Liver (tissue), 9 donors: Measurements from ENCODE around the gene PKD1. TPM values are rescaled to one million over a fixed set of nuclear protein-coding genes. Genes with fewer than 3 reads are reported as not detected.

Experiments used
- DNase-seq: peaks from one replicate; pipeline ENCODE4 v3.0.0-alpha.2; 2017; ENCODE audit warnings: low spot score
- H3K27ac ChIP-seq, 2 donors: one replicate each; pipeline ENCODE4 v1.7.0; 2013; ENCODE audit warnings: inconsistent platforms in 2 of 2, low read length in 2 of 2, control low read depth in 1 of 2, low read depth in 1 of 2, mild to moderate bottlenecking in 1 of 2
- H3K27me3 ChIP-seq, 4 donors: one replicate each; pipeline versions ENCODE4 v1.6.1 to v1.7.0; 2013; ENCODE audit warnings: low read length in 3 of 4, inconsistent platforms in 1 of 4, mild to moderate bottlenecking in 1 of 4, moderate library complexity in 1 of 4; ENCODE audit not compliant: control insufficient read depth in 4 of 4, insufficient read depth in 4 of 4
- H3K36me3 ChIP-seq, 4 donors: one replicate each; pipeline versions ENCODE4 v1.6.1 to v1.7.0; 2013; ENCODE audit warnings: low read length in 3 of 4, mild to moderate bottlenecking in 3 of 4, low read depth in 1 of 4, moderate library complexity in 1 of 4; ENCODE audit not compliant: control insufficient read depth in 4 of 4, insufficient read depth in 3 of 4
- H3K4me1 ChIP-seq, 4 donors: one replicate each; pipeline versions ENCODE4 v1.6.1 to v1.7.0; 2013; ENCODE audit warnings: low read length in 3 of 4, mild to moderate bottlenecking in 3 of 4, moderate library complexity in 1 of 4; ENCODE audit not compliant: control insufficient read depth in 4 of 4, insufficient read depth in 4 of 4
- H3K4me3 ChIP-seq, 3 donors: one replicate each; pipeline versions ENCODE4 v1.6.1 to v1.7.0; 2013; ENCODE audit warnings: low read length in 3 of 3, control low read depth in 1 of 3, low read depth in 1 of 3, mild to moderate bottlenecking in 1 of 3
- H3K9ac ChIP-seq, 2 donors: one replicate each; pipeline ENCODE4 v1.7.0; 2013; ENCODE audit warnings: low read length in 2 of 2, mild to moderate bottlenecking in 2 of 2, moderate library complexity in 2 of 2, control low read depth in 1 of 2, low read depth in 1 of 2
- H3K9me3 ChIP-seq, 4 donors: one replicate each; pipeline versions ENCODE4 v1.6.1 to v1.7.0; 2013; ENCODE audit warnings: low read length in 3 of 4; ENCODE audit not compliant: control insufficient read depth in 4 of 4
- ATF3 ChIP-seq: IDR thresholded peaks from 2 replicates; pipeline ENCODE4 v1.6.1; 2016; ENCODE audit warnings: antibody characterized with exemption
- CTCF ChIP-seq: fragments of 150-350 bp; IDR thresholded peaks from 2 replicates; pipeline ENCODE4 v1.5.1; 2017; ENCODE audit warnings: improper control_type of control experiment, low read depth, low read length; ENCODE audit not compliant: missing input control
- EGR1 ChIP-seq, 2 donors: IDR thresholded peaks; 2 replicates each; pipeline ENCODE4 v1.6.1; 2016 to 2018; ENCODE audit warnings: antibody characterized with exemption in 2 of 2, low read depth in 2 of 2
- FOXA1 ChIP-seq: IDR thresholded peaks from 2 replicates; pipeline ENCODE4 v1.6.1; 2016; ENCODE audit warnings: antibody characterized with exemption
- FOXA2 ChIP-seq: IDR thresholded peaks from 2 replicates; pipeline ENCODE4 v1.6.1; 2016; ENCODE audit warnings: antibody characterized with exemption
- GABPA ChIP-seq, 2 donors: IDR thresholded peaks in 1 of 2; conservative IDR thresholded peaks in 1 of 2; 2 replicates each; pipeline ENCODE4 v1.6.1; 2016; ENCODE audit warnings: antibody characterized with exemption in 2 of 2, mild to moderate bottlenecking in 1 of 2, moderate library complexity in 1 of 2
- HNF4A ChIP-seq, 2 donors: conservative IDR thresholded peaks; 2 replicates each; pipeline ENCODE4 v1.6.1; 2016; ENCODE audit warnings: antibody characterized with exemption in 2 of 2, mild to moderate bottlenecking in 2 of 2
- HNF4G ChIP-seq: IDR thresholded peaks from 2 replicates; pipeline ENCODE4 v1.6.1; 2016; ENCODE audit warnings: antibody characterized with exemption
- JUND ChIP-seq, 2 donors: IDR thresholded peaks; 2 replicates each; pipeline ENCODE4 v1.6.1; 2016; ENCODE audit warnings: antibody characterized with exemption in 2 of 2
- MAX ChIP-seq: IDR thresholded peaks from 2 replicates; pipeline ENCODE4 v1.6.1; 2016; ENCODE audit warnings: antibody characterized with exemption
- NR2F2 ChIP-seq: IDR thresholded peaks from 2 replicates; pipeline ENCODE4 v1.6.1; 2016; ENCODE audit warnings: antibody characterized with exemption
- RAD21 ChIP-seq, 2 donors: IDR thresholded peaks; 2 replicates each; pipeline ENCODE4 v1.6.1; 2016; ENCODE audit warnings: antibody characterized with exemption in 2 of 2, mild to moderate bottlenecking in 2 of 2
- REST ChIP-seq: IDR thresholded peaks from 2 replicates; pipeline ENCODE4 v1.6.1; 2016; ENCODE audit warnings: antibody characterized with exemption, mild to moderate bottlenecking
- RXRA ChIP-seq, 2 donors: IDR thresholded peaks; 2 replicates each; pipeline ENCODE4 v1.6.1; 2017 to 2018; ENCODE audit warnings: antibody characterized with exemption in 2 of 2, mild to moderate bottlenecking in 1 of 2
- SP1 ChIP-seq: IDR thresholded peaks from 2 replicates; pipeline ENCODE4 v1.6.1; 2018; ENCODE audit warnings: antibody characterized with exemption, mild to moderate bottlenecking
- TAF1 ChIP-seq: conservative IDR thresholded peaks from 2 replicates; pipeline ENCODE4 v1.6.1; 2016; ENCODE audit warnings: antibody characterized with exemption, mild to moderate bottlenecking
- YY1 ChIP-seq: IDR thresholded peaks from 2 replicates; pipeline ENCODE4 v1.6.1; 2016; ENCODE audit warnings: antibody characterized with exemption, mild to moderate bottlenecking
- ZBTB33 ChIP-seq: IDR thresholded peaks from 2 replicates; pipeline ENCODE4 v1.6.1; 2016; ENCODE audit warnings: antibody characterized with exemption
- WGBS: extraction: QIAGEN DNeasy Blood & Tissue Kit; methylation state at CpG from one replicate; pipeline ENCODE4 v1.1.7; 2013; 5-methylcytosine and 5-hydroxymethylcytosine counted together
- polyA plus RNA-seq, 2 donors: library from polyadenylated mRNA; stranded (reverse) in 1 of 2; unstranded in 1 of 2; fragments of 200-250 nt in 1 of 2; fragments of >200 nt in 1 of 2; fragmentation: Nextera tagmentation in 1 of 2; extraction: Ambion mirVana in 1 of 2; gene quantifications; one replicate each; pipeline versions ENCODE4 v1.2.1 to v1.2.3, GENCODE V29; 2013 to 2015
- total RNA-seq, 2 donors: library from RNA; depleted of rRNA; stranded (reverse); fragments of >200 nt; gene quantifications; one replicate each; pipeline ENCODE4 v1.2.3, GENCODE V29; 2014
- donor health status: healthy.
- donor health status: healthy.
- donor health status: healthy.
- donor health status: healthy.
- donor health status: healthy.

The PKD1 gene
- total and polyA plus RNA-seq, 4 donors, result 8.0 to 58.4 (median 25.6) TPM

- Histone ChIP-seq H3K36me3 (peaks cover 9 to 63% (median 22%) of the 10 kb centered on the region in 4 donors), H3K27ac (no peak overlapping the region), H3K27me3 (no peaks in the 10 kb centered on the region), H3K4me1 (peaks cover 0 to 7% (median 4%) of the 10 kb centered on the region in 4 donors), H3K9ac (no peak overlapping the region), H3K4me3 (no peak overlapping the region), H3K9me3 (no peaks in the 10 kb centered on the region)
- WGBS, result 95% methylated on average over 25 of the region's 25 CpGs
- TF ChIP-seq CTCF, result no peak
- no peak for TF ChIP-seq EGR1 (IDR thresholded peaks at IDR 0.05; ENCODE audit: low read depth in 2 of 2)
- TF ChIP-seq RXRA (IDR thresholded peaks at IDR 0.05), result no peak
- TF ChIP-seq FOXA1, result no peak
- no peak for TF ChIP-seq HNF4G
- TF ChIP-seq REST, result no peak
- no peak for TF ChIP-seq RAD21 (IDR thresholded peaks at IDR 0.05)
- TF ChIP-seq GABPA (IDR thresholded peaks at IDR 0.05 in 1 of 2, conservative IDR thresholded peaks at IDR 0.05 in 1 of 2), result no peak
- no peak for TF ChIP-seq SP1
- no peak for TF ChIP-seq TAF1
- no peak for TF ChIP-seq NR2F2
- no peak for TF ChIP-seq HNF4A (conservative IDR thresholded peaks at IDR 0.05)
- TF ChIP-seq YY1, result no peak
- TF ChIP-seq ATF3, result no peak
- no peak for TF ChIP-seq ZBTB33
- no peak for TF ChIP-seq JUND (IDR thresholded peaks at IDR 0.05)
- TF ChIP-seq MAX, result no peak
- no peak for TF ChIP-seq FOXA2
- no peak for DNase-seq
Measured at GRCh38 chr16:2063861-2064260, 71.8 kb downstream of the PKD1 start.
